ENCODE results near the gene USP47.

Gene USP47

GRCh38 chr11:11813288-11813962 lies 28.3 kb upstream of the USP47 start:
- intact Hi-C loops (cut with DNase I; ENCODE audit: low total_unique reads), result loop anchor here (10.0 kb wide), 1 partner anchor 461 kb away; no protein-coding TSS in a partner anchor
- H3K36me3 ChIP-seq, result no peaks in the 10 kb centered on the region
- H3K27me3 ChIP-seq, result no peaks in the 10 kb centered on the region
- no peak overlapping the region for H3K4me3 ChIP-seq
- H3K9me3 ChIP-seq, result no peaks in the 10 kb centered on the region
- peak; percentile 67 to 78 for DNase-seq
- TF ChIP-seq CTCF (IDR thresholded peaks at IDR 0.05), result no peak
- H3K4me1 ChIP-seq, result peaks cover 0 to 32% (median 8%) of the 10 kb centered on the region in 4 donors
- peak overlapping the region; percentile 45 to 62 for H3K27ac ChIP-seq

- H3K27me3 ChIP-seq, result no peaks in the 10 kb centered on the region
- no peaks in the 10 kb centered on the region for H3K36me3 ChIP-seq
- H3K4me3 ChIP-seq, result no peak overlapping the region
- peaks cover 0 to 19% (median 3%) of the 10 kb centered on the region in 4 donors for H3K4me1 ChIP-seq
- TF ChIP-seq CTCF (IDR thresholded peaks at IDR 0.05), result no peak
- intact Hi-C loops (cut with DNase I; ENCODE audit: low total_unique reads), result loop anchor here (10.0 kb wide), 1 partner anchor 460 kb away; no protein-coding TSS in a partner anchor
- no peaks in the 10 kb centered on the region for H3K9me3 ChIP-seq
- DNase-seq, result no peak
- H3K27ac ChIP-seq, result no peak overlapping the region
Observed at GRCh38 chr11:11814614-11815452, 26.9 kb upstream of the USP47 start.

- no peak for TF ChIP-seq CTCF (IDR thresholded peaks at IDR 0.05)
- Histone ChIP-seq H3K27ac (no peak overlapping the region), H3K36me3 (no peaks in the 10 kb centered on the region), H3K4me3 (no peak overlapping the region), H3K9me3 (no peaks in the 10 kb centered on the region), H3K27me3 (no peaks in the 10 kb centered on the region), H3K4me1 (peaks cover 0 to 19% (median 3%) of the 10 kb centered on the region in 4 donors)
- intact Hi-C loops (cut with DNase I; ENCODE audit: low total_unique reads), result loop anchor here (10.0 kb wide), 1 partner anchor 458 kb away; no protein-coding TSS in a partner anchor
- no peak for DNase-seq
Observed at GRCh38 chr11:11816511-11817314, 25.1 kb upstream of the USP47 start.

- Histone ChIP-seq H3K27ac (no peak overlapping the region), H3K4me1 (peaks cover 0 to 14% (median 3%) of the 10 kb centered on the region in 4 donors), H3K36me3 (no peaks in the 10 kb centered on the region), H3K4me3 (no peak overlapping the region), H3K27me3 (no peaks in the 10 kb centered on the region), H3K9me3 (no peaks in the 10 kb centered on the region)
- TF ChIP-seq CTCF (IDR thresholded peaks at IDR 0.05), result no peak
- no peak for DNase-seq
- intact Hi-C loops (cut with DNase I; ENCODE audit: low total_unique reads), result loop anchor here (10.0 kb wide), 1 partner anchor 457 kb away; no protein-coding TSS in a partner anchor
Observed at GRCh38 chr11:11817957-11818356, 23.8 kb upstream of the USP47 start.

GRCh38 chr11:11818529-11819121 lies 23.1 kb upstream of the USP47 start:
- no peak for DNase-seq
- H3K36me3 ChIP-seq, result no peaks in the 10 kb centered on the region
- no peak overlapping the region for H3K4me3 ChIP-seq
- intact Hi-C loops (cut with DNase I; ENCODE audit: low total_unique reads), result loop anchor here (10.0 kb wide), 1 partner anchor 456 kb away; no protein-coding TSS in a partner anchor
- H3K9me3 ChIP-seq, result no peaks in the 10 kb centered on the region
- no peaks in the 10 kb centered on the region for H3K27me3 ChIP-seq
- no peak for TF ChIP-seq CTCF (IDR thresholded peaks at IDR 0.05)
- H3K27ac ChIP-seq, result no peak overlapping the region
- H3K4me1 ChIP-seq, result peaks cover 0 to 7% (median under 1%) of the 10 kb centered on the region in 4 donors

All from tibial artery (tissue), 4 donors.